Nephron (organoid): ENCODE data around the gene ZSCAN29.

Experiments
- H3K27ac Mint-ChIP-seq, 3 experiments: 2 replicates each; pipeline ENCODE4 v1.8.0; 2020; ENCODE audit warnings: mixed read lengths in 3 of 3, mild to moderate bottlenecking in 2 of 3, moderate library complexity in 1 of 3
- H3K27me3 Mint-ChIP-seq: 2 replicates; pipeline ENCODE4 v1.8.0; 2021; ENCODE audit warnings: low read depth, mild to moderate bottlenecking, moderate library complexity, mixed read lengths
- H3K36me3 Mint-ChIP-seq: 2 replicates; pipeline ENCODE4 v1.8.0; 2020; ENCODE audit warnings: low read depth, mixed read lengths
- H3K4me1 Mint-ChIP-seq: 2 replicates; pipeline ENCODE4 v1.8.0; 2020; ENCODE audit warnings: mixed read lengths
- H3K4me3 Mint-ChIP-seq, 3 experiments: 2 replicates each; pipeline ENCODE4 v1.8.0; 2020; ENCODE audit warnings: mild to moderate bottlenecking in 3 of 3, mixed read lengths in 3 of 3, moderate library complexity in 2 of 3
- H3K9me3 Mint-ChIP-seq: 2 replicates; pipeline ENCODE4 v1.8.0; 2020; ENCODE audit warnings: mixed read lengths
- CTCF ChIP-seq, 3 experiments: fragments of 200-600 bp; sonication (generic); IDR thresholded peaks; one replicate each; pipeline ENCODE4 v1.5.0; 2021; ENCODE audit warnings: antibody characterized with exemption in 3 of 3; ENCODE audit not compliant: unreplicated experiment in 3 of 3

The ZSCAN29 gene

GRCh38 chr15:43312378-43312777 is 58.5 kb downstream of the ZSCAN29 start:
- no peaks in the 10 kb centered on the region for H3K9me3 Mint-ChIP-seq
- H3K4me1 Mint-ChIP-seq: no peaks in the 10 kb centered on the region
- no peak for TF ChIP-seq CTCF (IDR thresholded peaks at IDR 0.05; ENCODE audit: unreplicated experiment in 3 of 3)
- peaks cover 56% of the 10 kb centered on the region for H3K27me3 Mint-ChIP-seq
- H3K4me3 Mint-ChIP-seq: no peak overlapping the region
- H3K27ac Mint-ChIP-seq: no peak overlapping the region
- H3K36me3 Mint-ChIP-seq: no peaks in the 10 kb centered on the region
